ENCODE data around the gene TXNDC5. TPM values are rescaled to one million over a fixed set of nuclear protein-coding genes. Genes with fewer than 3 reads are reported as not detected.

TXNDC5 gene
- total RNA-seq, 6 experiments from 2014 or later, result 226 to 280 (median 258) TPM

- Mint-ChIP-seq H3K27ac (no peak overlapping the region), H3K36me3 (ENCODE audit: low read depth) (no peaks in the 10 kb centered on the region), H3K9me3 (no peaks in the 10 kb centered on the region), H3K4me3 (no peak overlapping the region), H3K4me1 (ENCODE audit: low read depth) (no peaks in the 10 kb centered on the region), H3K27me3 (ENCODE audit: insufficient read depth) (peaks cover 2% of the 10 kb centered on the region)
- DNase-seq, result no peak
- no peak for TF ChIP-seq CTCF (IDR thresholded peaks at IDR 0.05)
Observed at GRCh38 chr6:7914991-7915789, 4.6 kb upstream of the TXNDC5 start.

GRCh38 chr6:7914311-7914710 is 3.7 kb upstream of the TXNDC5 start:
- Mint-ChIP-seq H3K4me3 (no peak overlapping the region), H3K9me3 (no peaks in the 10 kb centered on the region), H3K27ac (no peak overlapping the region), H3K4me1 (ENCODE audit: low read depth) (peaks cover 2% of the 10 kb centered on the region), H3K36me3 (ENCODE audit: low read depth) (no peaks in the 10 kb centered on the region), H3K27me3 (ENCODE audit: insufficient read depth) (peaks cover 2% of the 10 kb centered on the region)
- no peak for TF ChIP-seq CTCF (IDR thresholded peaks at IDR 0.05)
- no peak for DNase-seq

- Mint-ChIP-seq H3K9me3 (no peaks in the 10 kb centered on the region), H3K36me3 (ENCODE audit: low read depth) (no peaks in the 10 kb centered on the region), H3K4me3 (no peak overlapping the region), H3K27ac (no peak overlapping the region), H3K27me3 (ENCODE audit: insufficient read depth) (peaks cover 2% of the 10 kb centered on the region), H3K4me1 (ENCODE audit: low read depth) (peaks cover 13% of the 10 kb centered on the region)
- TF ChIP-seq CTCF (IDR thresholded peaks at IDR 0.05), result no peak
- DNase-seq, result no peak
Observed at GRCh38 chr6:7912736-7913517, 2.3 kb upstream of the TXNDC5 start.

GRCh38 chr6:7912024-7912423 is 1.4 kb upstream of the TXNDC5 start:
- H3K4me3 Mint-ChIP-seq, result no peak overlapping the region
- H3K36me3 Mint-ChIP-seq (ENCODE audit: low read depth), result no peaks in the 10 kb centered on the region
- peaks cover 18% of the 10 kb centered on the region for H3K4me1 Mint-ChIP-seq (ENCODE audit: low read depth)
- TF ChIP-seq CTCF (IDR thresholded peaks at IDR 0.05), result no peak
- H3K27ac Mint-ChIP-seq, result no peak overlapping the region
- H3K9me3 Mint-ChIP-seq, result no peaks in the 10 kb centered on the region
- peaks cover 2% of the 10 kb centered on the region; the same call in 1 of the 2 replicates for H3K27me3 Mint-ChIP-seq (ENCODE audit: insufficient read depth)
- no peak for DNase-seq

- Mint-ChIP-seq H3K36me3 (ENCODE audit: low read depth) (no peaks in the 10 kb centered on the region), H3K27ac (no peak overlapping the region), H3K4me3 (peak overlapping the region; percentile 82), H3K9me3 (no peaks in the 10 kb centered on the region), H3K4me1 (ENCODE audit: low read depth) (peaks cover 18% of the 10 kb centered on the region), H3K27me3 (ENCODE audit: insufficient read depth) (no peaks in the 10 kb centered on the region; the same call in 1 of the 2 replicates)
- no peak for DNase-seq
- no peak for TF ChIP-seq CTCF (IDR thresholded peaks at IDR 0.05)
Observed at GRCh38 chr6:7911345-7911725, 747 bp upstream of the TXNDC5 start.

Data from HFFc6 (cell line).